Esophagus squamous epithelium (tissue), 4 donors: Measurements from ENCODE around the gene PARD6B.

Source experiments
- POLR2A ChIP-seq, 4 donors: fragments of 450-650 bp; IDR thresholded peaks; one replicate each; pipeline ENCODE4 v1.6.1; 2017; ENCODE audit warnings: antibody characterized with exemption in 4 of 4, mild to moderate bottlenecking in 4 of 4, moderate library complexity in 3 of 4
- TF ChIP-seq, protein P1 (sequence below), 6 experiments: fragments of 450-650 bp in 4 of 6; fragments of 200-600 bp in 2 of 6; sonication (generic) in 2 of 6; IDR thresholded peaks; one replicate each; pipeline ENCODE4 v1.5.1; 2016 to 2019; ENCODE audit warnings: antibody characterized with exemption in 6 of 6, mild to moderate bottlenecking in 4 of 6, moderate library complexity in 4 of 6

- TF ChIP-seq, protein P1, sequence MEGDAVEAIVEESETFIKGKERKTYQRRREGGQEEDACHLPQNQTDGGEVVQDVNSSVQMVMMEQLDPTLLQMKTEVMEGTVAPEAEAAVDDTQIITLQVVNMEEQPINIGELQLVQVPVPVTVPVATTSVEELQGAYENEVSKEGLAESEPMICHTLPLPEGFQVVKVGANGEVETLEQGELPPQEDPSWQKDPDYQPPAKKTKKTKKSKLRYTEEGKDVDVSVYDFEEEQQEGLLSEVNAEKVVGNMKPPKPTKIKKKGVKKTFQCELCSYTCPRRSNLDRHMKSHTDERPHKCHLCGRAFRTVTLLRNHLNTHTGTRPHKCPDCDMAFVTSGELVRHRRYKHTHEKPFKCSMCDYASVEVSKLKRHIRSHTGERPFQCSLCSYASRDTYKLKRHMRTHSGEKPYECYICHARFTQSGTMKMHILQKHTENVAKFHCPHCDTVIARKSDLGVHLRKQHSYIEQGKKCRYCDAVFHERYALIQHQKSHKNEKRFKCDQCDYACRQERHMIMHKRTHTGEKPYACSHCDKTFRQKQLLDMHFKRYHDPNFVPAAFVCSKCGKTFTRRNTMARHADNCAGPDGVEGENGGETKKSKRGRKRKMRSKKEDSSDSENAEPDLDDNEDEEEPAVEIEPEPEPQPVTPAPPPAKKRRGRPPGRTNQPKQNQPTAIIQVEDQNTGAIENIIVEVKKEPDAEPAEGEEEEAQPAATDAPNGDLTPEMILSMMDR (IDR thresholded peaks at IDR 0.05): no peak
- no peak for TF ChIP-seq POLR2A (IDR thresholded peaks at IDR 0.05)
Measured at GRCh38 chr20:50798650-50799049, 67.3 kb downstream of the PARD6B start.
